GM23248 (cell line): ENCODE data around the gene C11orf91. TPM values are rescaled to one million over a fixed set of nuclear protein-coding genes. Genes with fewer than 3 reads are reported as not detected.

Experiments used
- DNase-seq: peaks from one replicate; pipeline ENCODE4 v3.0.0-alpha.2; 2015
- H2AFZ ChIP-seq: fragments of 200-600 bp; sonication (generic); 2 replicates; pipeline ENCODE4 v1.6.1; 2016; ENCODE audit warnings: antibody characterized with exemption
- H3F3A ChIP-seq: fragments of 200-600 bp; sonication (generic); 2 replicates; pipeline ENCODE4 v1.6.1; 2016; ENCODE audit warnings: mild to moderate bottlenecking, antibody characterized with exemption, mixed run types; ENCODE audit not compliant: insufficient read depth
- H3K27ac ChIP-seq: fragments of 200-600 bp; sonication (generic); 2 replicates; pipeline ENCODE4 v1.5.1; 2016; ENCODE audit warnings: mild to moderate bottlenecking
- H3K27me3 ChIP-seq: fragments of 200-600 bp; sonication (generic); replicated peaks from 2 replicates; pipeline ENCODE4 v1.6.1; 2016; ENCODE audit warnings: mild to moderate bottlenecking; ENCODE audit not compliant: insufficient read depth
- H3K36me3 ChIP-seq: fragments of 200-600 bp; sonication (generic); 2 replicates; pipeline ENCODE4 v1.6.1; 2016; ENCODE audit warnings: low read depth, mild to moderate bottlenecking
- H3K4me1 ChIP-seq: fragments of 200-600 bp; sonication (generic); 2 replicates; pipeline ENCODE4 v1.6.1; 2016; ENCODE audit warnings: mild to moderate bottlenecking; ENCODE audit not compliant: insufficient read depth
- H3K4me2 ChIP-seq: fragments of 200-600 bp; sonication (generic); one replicate; pipeline ENCODE4 v1.6.1; 2016; ENCODE audit warnings: mild to moderate bottlenecking; ENCODE audit not compliant: unreplicated experiment
- H3K4me3 ChIP-seq: fragments of 200-600 bp; sonication (generic); 2 replicates; pipeline ENCODE4 v1.5.1; 2016; ENCODE audit warnings: mild to moderate bottlenecking
- H3K79me2 ChIP-seq: fragments of 200-600 bp; sonication (generic); 2 replicates; pipeline ENCODE4 v1.6.1; 2016; ENCODE audit warnings: mild to moderate bottlenecking; ENCODE audit not compliant: insufficient read depth
- H3K9ac ChIP-seq: fragments of 200-600 bp; sonication (generic); 2 replicates; pipeline ENCODE4 v1.6.1; 2016; ENCODE audit warnings: mild to moderate bottlenecking
- H3K9me2 ChIP-seq: fragments of 200-600 bp; sonication (generic); 2 replicates; pipeline ENCODE4 v1.6.1; 2016; ENCODE audit warnings: mixed run types, mild to moderate bottlenecking, moderate library complexity; ENCODE audit not compliant: insufficient read depth
- H3K9me3 ChIP-seq: fragments of 200-600 bp; sonication (generic); one replicate; pipeline ENCODE4 v1.6.1; 2017; ENCODE audit warnings: low read depth
- H4K20me1 ChIP-seq: fragments of 200-600 bp; sonication (generic); 2 replicates; pipeline ENCODE4 v1.6.0; 2016; ENCODE audit not compliant: insufficient read depth
- EZH2 ChIP-seq: fragments of 200-600 bp; sonication (generic); IDR thresholded peaks from 2 replicates; pipeline ENCODE4 v1.6.1; 2018; ENCODE audit warnings: antibody characterized with exemption, mild to moderate bottlenecking; ENCODE audit not compliant: insufficient read depth, poor library complexity, severe bottlenecking
- EZH2phosphoT487 ChIP-seq: fragments of 200-600 bp; sonication (generic); IDR thresholded peaks from 2 replicates; pipeline ENCODE4 v1.6.1; 2018; ENCODE audit warnings: antibody characterized with exemption, moderate library complexity, mild to moderate bottlenecking, low read depth; ENCODE audit not compliant: insufficient read depth
- WGBS, 2 experiments: methylation state at CpG; one replicate each; pipeline ENCODE4 v1.1.6; 2015 to 2017; ENCODE audit warnings: low lambda C conversion rate in 2 of 2, low coverage in 1 of 2; ENCODE audit errors: missing lambda C conversion rate in 2 of 2; 5-methylcytosine and 5-hydroxymethylcytosine counted together
- in situ Hi-C: fragments of 300-500 bp; cut with MboI; formaldehyde crosslinking; loops from 2 replicates; pipeline ENCODE4 v1.15.0; 2020
- polyA plus RNA-seq: library from polyadenylated mRNA; unstranded; fragments of >200 nt; fragmentation: Nextera tagmentation; extraction: Ambion mirVana; gene quantifications from 2 replicates; pipeline ENCODE4 v1.2.1, GENCODE V29; 2016
- total RNA-seq: library from RNA; depleted of rRNA; stranded (reverse); fragments of >200 nt; shearing (Covaris generic); gene quantifications from 2 replicates; pipeline ENCODE4 v1.2.3, GENCODE V29; 2014

The C11orf91 gene
- total and polyA plus RNA-seq, 2 experiments from 2014 or later, result not detected

GRCh38 chr11:33696931-33697638, 3.5 kb downstream of the C11orf91 start:
- peaks cover 44% of the 10 kb centered on the region for H3K4me1 ChIP-seq
- no peak for TF ChIP-seq EZH2
- no peak for TF ChIP-seq EZH2phosphoT487
- H3K9me3 ChIP-seq, result no peaks in the 10 kb centered on the region
- H3K9me2 ChIP-seq, result no peaks in the 10 kb centered on the region
- H3K9ac ChIP-seq, result no peak overlapping the region
- H2AFZ ChIP-seq, result no peak overlapping the region
- DNase-seq, result no peak
- H3K27ac ChIP-seq, result no peak overlapping the region
- H4K20me1 ChIP-seq, result no peaks in the 10 kb centered on the region
- peaks cover 37% of the 10 kb centered on the region for H3F3A ChIP-seq
- H3K79me2 ChIP-seq, result no peaks in the 10 kb centered on the region
- H3K4me3 ChIP-seq, result no peak overlapping the region
- no peaks in the 10 kb centered on the region for H3K27me3 ChIP-seq
- H3K4me2 ChIP-seq, result no peak overlapping the region
- in situ Hi-C loops, result no loop called here
- no peaks in the 10 kb centered on the region for H3K36me3 ChIP-seq
- 89 to 92% methylated on average over 6 of the region's 6 CpGs for WGBS, 2 experiments

GRCh38 chr11:33696411-33696810, 4.2 kb downstream of the C11orf91 start:
- no peak overlapping the region for H3K27ac ChIP-seq
- no peaks in the 10 kb centered on the region for H3K27me3 ChIP-seq
- no peaks in the 10 kb centered on the region for H3K79me2 ChIP-seq
- H3K9me3 ChIP-seq, result no peaks in the 10 kb centered on the region
- no peak for TF ChIP-seq EZH2phosphoT487
- TF ChIP-seq EZH2, result no peak
- H3F3A ChIP-seq, result peaks cover 35% of the 10 kb centered on the region
- peaks cover 42% of the 10 kb centered on the region for H3K4me1 ChIP-seq
- no peaks in the 10 kb centered on the region for H3K9me2 ChIP-seq
- H3K4me3 ChIP-seq, result no peak overlapping the region
- no peak overlapping the region for H2AFZ ChIP-seq
- H3K36me3 ChIP-seq, result no peaks in the 10 kb centered on the region
- in situ Hi-C loops, result no loop called here
- H3K4me2 ChIP-seq, result no peak overlapping the region
- 96 to 99% methylated on average over 5 of the region's 5 CpGs for WGBS, 2 experiments
- DNase-seq, result no peak
- H4K20me1 ChIP-seq, result no peaks in the 10 kb centered on the region
- H3K9ac ChIP-seq, result no peak overlapping the region

- no peak for DNase-seq
- Histone ChIP-seq H3K4me1 (peaks cover 43% of the 10 kb centered on the region), H3K9me2 (no peaks in the 10 kb centered on the region), H3K4me3 (no peak overlapping the region), H3K79me2 (no peaks in the 10 kb centered on the region), H2AFZ (no peak overlapping the region), H3K36me3 (no peaks in the 10 kb centered on the region), H3K27me3 (no peaks in the 10 kb centered on the region), H3F3A (peaks cover 37% of the 10 kb centered on the region), H3K9ac (no peak overlapping the region), H3K4me2 (no peak overlapping the region), H3K27ac (no peak overlapping the region), H3K9me3 (no peaks in the 10 kb centered on the region), H4K20me1 (no peaks in the 10 kb centered on the region)
- WGBS, 2 experiments, result 91 to 96% methylated on average over 4 of the region's 4 CpGs
- TF ChIP-seq EZH2phosphoT487 (no peak), EZH2 (no peak)
- in situ Hi-C loops, result no loop called here
Measured at GRCh38 chr11:33695051-33695566, 5.5 kb downstream of the C11orf91 start.

- no peak overlapping the region for H3K4me3 ChIP-seq
- peaks cover 43% of the 10 kb centered on the region for H3F3A ChIP-seq
- H3K9me2 ChIP-seq, result no peaks in the 10 kb centered on the region
- no peak for DNase-seq
- no peaks in the 10 kb centered on the region for H3K79me2 ChIP-seq
- H4K20me1 ChIP-seq, result no peaks in the 10 kb centered on the region
- H3K9me3 ChIP-seq, result no peaks in the 10 kb centered on the region
- TF ChIP-seq EZH2phosphoT487 (no peak), EZH2 (no peak)
- no peak overlapping the region for H3K27ac ChIP-seq
- 88% methylated on average over 4 of the region's 4 CpGs for WGBS, 2 experiments
- no peaks in the 10 kb centered on the region for H3K27me3 ChIP-seq
- no peak overlapping the region for H2AFZ ChIP-seq
- H3K9ac ChIP-seq, result no peak overlapping the region
- H3K36me3 ChIP-seq, result no peaks in the 10 kb centered on the region
- peaks cover 43% of the 10 kb centered on the region for H3K4me1 ChIP-seq
- in situ Hi-C loops, result no loop called here
- H3K4me2 ChIP-seq, result no peak overlapping the region
Measured at GRCh38 chr11:33694346-33695050, 6.1 kb downstream of the C11orf91 start.
